Suprapubic skin (tissue), 4 donors: Measurements from ENCODE around the gene UTS2B. TPM values are rescaled to one million over a fixed set of nuclear protein-coding genes. Genes with fewer than 3 reads are reported as not detected.

Experiments used
- DNase-seq, 2 donors: peaks; one replicate each; pipeline ENCODE4 v3.0.0-alpha.2; 2019; ENCODE audit warnings: low spot score in 2 of 2
- H3K27ac ChIP-seq: fragments of 200-600 bp; sonication (generic); one replicate; pipeline ENCODE4 v1.5.1; 2019
- H3K27me3 ChIP-seq: fragments of 200-600 bp; sonication (generic); one replicate; pipeline ENCODE4 v1.5.1; 2019
- H3K36me3 ChIP-seq: fragments of 200-600 bp; sonication (generic); one replicate; pipeline ENCODE4 v1.5.1; 2019
- H3K4me1 ChIP-seq: fragments of 200-600 bp; sonication (generic); one replicate; pipeline ENCODE4 v1.5.1; 2019
- H3K4me3 ChIP-seq: fragments of 200-600 bp; sonication (generic); one replicate; pipeline ENCODE4 v1.5.1; 2019; ENCODE audit warnings: mild to moderate bottlenecking
- H3K9me3 ChIP-seq: fragments of 200-600 bp; sonication (generic); one replicate; pipeline ENCODE4 v1.5.1; 2019
- CTCF ChIP-seq, 2 donors: fragments of 200-600 bp in 1 of 2; fragments of 450-650 bp in 1 of 2; sonication (generic) in 1 of 2; IDR thresholded peaks; one replicate each; pipeline ENCODE4 v1.5.1; 2016 to 2019; ENCODE audit warnings: antibody characterized with exemption in 2 of 2, mild to moderate bottlenecking in 1 of 2, moderate library complexity in 1 of 2
- EP300 ChIP-seq: sonication (generic); formaldehyde crosslinking; IDR thresholded peaks from one replicate; pipeline ENCODE4 v1.6.1; 2017; ENCODE audit warnings: antibody characterized with exemption
- POLR2A ChIP-seq, 2 donors: fragments of 450-650 bp; IDR thresholded peaks; one replicate each; pipeline ENCODE4 v1.6.1; 2017; ENCODE audit warnings: antibody characterized with exemption in 2 of 2, mild to moderate bottlenecking in 2 of 2, moderate library complexity in 2 of 2
- POLR2AphosphoS5 ChIP-seq, 3 donors: sonication (generic); formaldehyde crosslinking; IDR thresholded peaks; one replicate each; pipeline ENCODE4 v1.6.1; 2017; ENCODE audit warnings: antibody characterized with exemption in 3 of 3
- WGBS: methylation state at CpG from one replicate; pipeline ENCODE4 v1.1.5; 2018; 5-methylcytosine and 5-hydroxymethylcytosine counted together
- total RNA-seq, 4 donors: library from RNA; depleted of rRNA; stranded (reverse); fragments of >200 nt; gene quantifications; one replicate each; pipeline ENCODE4 v1.1.0, GENCODE V29; 2016

UTS2B gene
- total RNA-seq, 4 donors from 2014 or later: 1.0 TPM; not detected in 3

- Histone ChIP-seq H3K27ac (no peak overlapping the region), H3K9me3 (no peaks in the 10 kb centered on the region), H3K4me1 (peaks cover 6% of the 10 kb centered on the region), H3K36me3 (peaks cover 25% of the 10 kb centered on the region), H3K27me3 (no peaks in the 10 kb centered on the region), H3K4me3 (no peak overlapping the region)
- WGBS: 80% methylated on average over 4 of the region's 4 CpGs
- TF ChIP-seq POLR2A (IDR thresholded peaks at IDR 0.05) (no peak), POLR2AphosphoS5 (IDR thresholded peaks at IDR 0.05) (no peak), EP300 (no peak), CTCF (IDR thresholded peaks at IDR 0.05) (no peak)
- DNase-seq: no peak
Measured at GRCh38 chr3:191363221-191363620, 32.9 kb upstream of the UTS2B start.

- H3K36me3 ChIP-seq: peaks cover 28% of the 10 kb centered on the region
- DNase-seq: no peak
- no peaks in the 10 kb centered on the region for H3K27me3 ChIP-seq
- peaks cover 6% of the 10 kb centered on the region for H3K4me1 ChIP-seq
- H3K4me3 ChIP-seq: no peak overlapping the region
- no peak overlapping the region for H3K27ac ChIP-seq
- WGBS: 84% methylated on average over 2 of the region's 2 CpGs
- H3K9me3 ChIP-seq: no peaks in the 10 kb centered on the region
- TF ChIP-seq POLR2A (IDR thresholded peaks at IDR 0.05) (no peak), POLR2AphosphoS5 (IDR thresholded peaks at IDR 0.05) (no peak), EP300 (no peak), CTCF (IDR thresholded peaks at IDR 0.05) (no peak)
Measured at GRCh38 chr3:191362524-191363090, 32.3 kb upstream of the UTS2B start.

GRCh38 chr3:191362037-191362436 is 31.7 kb upstream of the UTS2B start:
- Histone ChIP-seq H3K9me3 (no peaks in the 10 kb centered on the region), H3K27me3 (no peaks in the 10 kb centered on the region), H3K27ac (no peak overlapping the region), H3K4me3 (no peak overlapping the region), H3K36me3 (peaks cover 28% of the 10 kb centered on the region), H3K4me1 (peaks cover 11% of the 10 kb centered on the region)
- no peak for DNase-seq
- 77% methylated on average over 4 of the region's 4 CpGs for WGBS
- no peak for TF ChIP-seq EP300
- TF ChIP-seq POLR2AphosphoS5 (IDR thresholded peaks at IDR 0.05): no peak
- no peak for TF ChIP-seq POLR2A (IDR thresholded peaks at IDR 0.05)
- TF ChIP-seq CTCF (IDR thresholded peaks at IDR 0.05): no peak

GRCh38 chr3:191361456-191361855 is 31.1 kb upstream of the UTS2B start:
- H3K9me3 ChIP-seq: no peaks in the 10 kb centered on the region
- H3K4me3 ChIP-seq: no peak overlapping the region
- WGBS: 80% methylated on average over 1 of the region's 1 CpG
- DNase-seq: no peak
- TF ChIP-seq CTCF (IDR thresholded peaks at IDR 0.05): no peak
- TF ChIP-seq POLR2AphosphoS5 (IDR thresholded peaks at IDR 0.05): no peak
- no peak for TF ChIP-seq EP300
- H3K4me1 ChIP-seq: peaks cover 16% of the 10 kb centered on the region
- peaks cover 28% of the 10 kb centered on the region for H3K36me3 ChIP-seq
- no peak overlapping the region for H3K27ac ChIP-seq
- no peaks in the 10 kb centered on the region for H3K27me3 ChIP-seq

- Histone ChIP-seq H3K4me3 (no peak overlapping the region), H3K27ac (no peak overlapping the region), H3K27me3 (no peaks in the 10 kb centered on the region), H3K4me1 (peaks cover 24% of the 10 kb centered on the region), H3K36me3 (peaks cover 28% of the 10 kb centered on the region), H3K9me3 (no peaks in the 10 kb centered on the region)
- WGBS: 78% methylated on average over 3 of the region's 3 CpGs
- DNase-seq: no peak
- TF ChIP-seq CTCF (IDR thresholded peaks at IDR 0.05) (no peak), POLR2AphosphoS5 (IDR thresholded peaks at IDR 0.05) (no peak), POLR2A (IDR thresholded peaks at IDR 0.05) (no peak), EP300 (no peak)
Measured at GRCh38 chr3:191360620-191361019, 30.3 kb upstream of the UTS2B start.
